Activated gamma-delta T cell treated with anti-CD3 and anti-CD28 coated beads, Interleukin-2, amount 50 U/mL, for 16 hours (primary cell): ENCODE measurements around the gene UACA.
"Not testable (repeated sequence)": the region's sequence is repeated elsewhere in the genome, so short reads cannot be mapped to it uniquely, and the experiment has no call there.

Source experiments
- DNase-seq: peaks from one replicate; pipeline ENCODE4 v3.0.0-alpha.2; 2020; ENCODE audit warnings: low read depth

UACA gene

GRCh38 chr15:70665599-70665998 is 97.8 kb downstream of the UACA start:
- no peak for DNase-seq

- no peak for DNase-seq
Measured at GRCh38 chr15:70664494-70664893, 98.9 kb downstream of the UACA start.

GRCh38 chr15:70663069-70663468 is 100.3 kb downstream of the UACA start:
- not testable (repeated sequence) for DNase-seq

GRCh38 chr15:70659662-70660061 is 103.7 kb downstream of the UACA start:
- no peak for DNase-seq

GRCh38 chr15:70658641-70659040 is 104.7 kb downstream of the UACA start:
- no peak for DNase-seq

GRCh38 chr15:70653426-70653825 is 109.9 kb downstream of the UACA start:
- no peak for DNase-seq

GRCh38 chr15:70652341-70652740 is 111.0 kb downstream of the UACA start:
- no peak for DNase-seq

GRCh38 chr15:70651303-70651845 is 112.0 kb downstream of the UACA start:
- no peak for DNase-seq

GRCh38 chr15:70650567-70651302 is 112.6 kb downstream of the UACA start:
- DNase-seq = no peak

- no peak for DNase-seq
Measured at GRCh38 chr15:70647396-70647795, 116.0 kb downstream of the UACA start.

GRCh38 chr15:70646169-70646568 is 117.2 kb downstream of the UACA start:
- DNase-seq = no peak

- DNase-seq = no peak
Measured at GRCh38 chr15:70643783-70644125, 119.6 kb downstream of the UACA start.

GRCh38 chr15:70643106-70643782 is 120.1 kb downstream of the UACA start:
- DNase-seq = no peak

GRCh38 chr15:70636540-70637165 is 126.7 kb downstream of the UACA start:
- no peak for DNase-seq

GRCh38 chr15:70635895-70636294 is 127.5 kb downstream of the UACA start:
- no peak for DNase-seq

- no peak for DNase-seq
Measured at GRCh38 chr15:70633991-70634390, 129.4 kb downstream of the UACA start.

- no peak for DNase-seq
Measured at GRCh38 chr15:70633103-70633831, 130.1 kb downstream of the UACA start.

GRCh38 chr15:70632491-70633102 is 130.8 kb downstream of the UACA start:
- DNase-seq = no peak

GRCh38 chr15:70632079-70632478 is 131.3 kb downstream of the UACA start:
- no peak for DNase-seq

GRCh38 chr15:70629735-70630273 is 133.6 kb downstream of the UACA start:
- DNase-seq = no peak

- DNase-seq = no peak
Measured at GRCh38 chr15:70628549-70628896, 134.8 kb downstream of the UACA start.
